HCEC 1CT (cell line): ENCODE measurements around the gene VPS36.
A peak's percentile ranks its signal among the peaks of the same experiment; 100 is the strongest.

ENCODE experiments used
- DNase-seq: peaks from one replicate; pipeline ENCODE4 v3.0.0-alpha.2; 2017

Gene VPS36

GRCh38 chr13:52374389-52374788 lies 76.0 kb downstream of the VPS36 start:
- DNase-seq = no peak

GRCh38 chr13:52373277-52373676 lies 77.2 kb downstream of the VPS36 start:
- peak; percentile 20 for DNase-seq

GRCh38 chr13:52371736-52372247 lies 78.6 kb downstream of the VPS36 start:
- DNase-seq = peak; percentile 56

GRCh38 chr13:52366291-52366690 lies 84.1 kb downstream of the VPS36 start:
- DNase-seq = no peak
